HCT116 (cell line): Measurements from ENCODE around the gene DGCR8. TPM values are rescaled to one million over a fixed set of nuclear protein-coding genes. Genes with fewer than 3 reads are reported as not detected.

ENCODE experiments used
- ATAC-seq: fragments of 200-7000 bp; cut with Tn5 transposase; 2 replicates; pipeline ENCODE4 v1.9.1; 2020; ENCODE audit warnings: mild to moderate bottlenecking, moderate library complexity
- BruUV-seq: library from RNA; stranded (reverse); fragments of 400-500 nt; replicated peaks from 2 replicates; lab custom pipeline; 2021; lab: Mats Ljungman, UMichigan
- CTCF ChIA-PET: fragments of 300-600 bp; sonication (Branson Sonifier 250); formaldehyde crosslinking; loops from one replicate; lab custom pipeline; 2021; ENCODE audit warnings: antibody characterized with exemption; lab: Charles Lee
- POLR2A ChIA-PET: fragments of 300-600, 350-600 bp; sonication (Branson Sonifier 250); formaldehyde crosslinking; loops from one replicate; lab custom pipeline; 2021; ENCODE audit warnings: antibody characterized with exemption; lab: Charles Lee
- RAD21 ChIA-PET, 2 experiments: fragments of 300-600 bp; sonication (Branson Sonifier 250); formaldehyde crosslinking; loops; one replicate each; lab custom pipeline; 2023; ENCODE audit warnings: low total read pairs in 2 of 2; ENCODE audit not compliant: uncharacterized antibody in 2 of 2, unreplicated experiment in 2 of 2, low non-redundant PET in 1 of 2; lab: Charles Lee
- DNase-seq: peaks from one replicate; pipeline ENCODE4 v3.0.0-alpha.2; 2010; ENCODE audit warnings: low read depth, low spot score
- H2AFZ ChIP-seq: fragments of 200-600 bp; shearing (Covaris generic), sonication (generic); 2 replicates; pipeline ENCODE4 v1.6.1; 2017; ENCODE audit warnings: low read depth, mixed run types, mixed read lengths, antibody characterized with exemption, low read length; ENCODE audit not compliant: poor library complexity, severe bottlenecking
- H3K27ac ChIP-seq: 2 replicates; pipeline ENCODE4 v1.5.1; 2012; ENCODE audit warnings: low read depth, low read length
- H3K27me3 ChIP-seq: fragments of 200-600 bp; sonication (generic); 2 replicates; pipeline ENCODE4 v1.6.1; 2016; ENCODE audit warnings: mixed run types, low read length, mixed read lengths; ENCODE audit not compliant: insufficient read depth
- H3K36me3 ChIP-seq, 2 experiments: fragments of 200-500 bp in 1 of 2; fragments of 200-600 bp in 1 of 2; sonication (Bioruptor generic) in 1 of 2; sonication (generic) in 1 of 2; 2 replicates each; pipeline versions ENCODE4 v1.5.1 to v1.6.1; 2014 to 2016; ENCODE audit warnings: low read length in 2 of 2, inconsistent platforms in 1 of 2, mixed read lengths in 1 of 2, mixed run types in 1 of 2; ENCODE audit not compliant: insufficient read depth in 2 of 2, control insufficient read depth in 1 of 2
- H3K4me1 ChIP-seq, 2 experiments: fragments of 200-600 bp in 1 of 2; sonication (generic) in 1 of 2; 2 replicates each; pipeline versions ENCODE4 v1.5.1 to v1.6.1; 2012 to 2017; ENCODE audit warnings: low read length in 2 of 2, inconsistent platforms in 1 of 2, mild to moderate bottlenecking in 1 of 2, mixed read lengths in 1 of 2, mixed run types in 1 of 2, moderate library complexity in 1 of 2; ENCODE audit not compliant: insufficient read depth in 2 of 2, control insufficient read depth in 1 of 2
- H3K4me2 ChIP-seq: fragments of 200-600 bp; sonication (generic); 2 replicates; pipeline ENCODE4 v1.6.1; 2017; ENCODE audit warnings: mixed run types, low read length, mixed read lengths
- H3K4me3 ChIP-seq, 2 experiments: fragments of 200-600 bp in 1 of 2; sonication (generic) in 1 of 2; replicated peaks in 1 of 2; 2 replicates each; pipeline ENCODE4 v1.5.1; 2011 to 2016; ENCODE audit warnings: low read length in 2 of 2, control low read depth in 1 of 2, low read depth in 1 of 2, mild to moderate bottlenecking in 1 of 2, mixed read lengths in 1 of 2, mixed run types in 1 of 2
- H3K79me2 ChIP-seq: fragments of 200-600 bp; sonication (generic); 2 replicates; pipeline ENCODE4 v1.6.1; 2017; ENCODE audit warnings: mild to moderate bottlenecking, mixed run types, low read length, moderate library complexity, mixed read lengths; ENCODE audit not compliant: insufficient read depth
- H3K9ac ChIP-seq: fragments of 200-600 bp; sonication (generic); 2 replicates; pipeline ENCODE4 v1.6.1; 2016; ENCODE audit warnings: low read length, mixed read lengths
- H3K9me2 ChIP-seq: fragments of 200-600 bp; sonication (generic), shearing (Covaris generic); 2 replicates; pipeline ENCODE4 v1.6.1; 2017; ENCODE audit warnings: mixed run types, mild to moderate bottlenecking, moderate library complexity; ENCODE audit not compliant: insufficient read depth
- H3K9me3 ChIP-seq, 2 experiments: fragments of 200-500 bp in 1 of 2; fragments of 200-600 bp in 1 of 2; sonication (Bioruptor generic) in 1 of 2; sonication (generic) in 1 of 2; 2 replicates each; pipeline ENCODE4 v1.6.1; 2014 to 2017; ENCODE audit warnings: low read length in 2 of 2, mixed read lengths in 2 of 2, inconsistent platforms in 1 of 2, low read depth in 1 of 2, mild to moderate bottlenecking in 1 of 2, mixed run types in 1 of 2, moderate library complexity in 1 of 2; ENCODE audit not compliant: control insufficient read depth in 1 of 2, insufficient read depth in 1 of 2
- H4K20me1 ChIP-seq: fragments of 200-600 bp; sonication (generic), shearing (Covaris generic); 2 replicates; pipeline ENCODE4 v1.6.1; 2017; ENCODE audit warnings: mixed run types, mild to moderate bottlenecking, moderate library complexity; ENCODE audit not compliant: insufficient read depth
- CBX3 ChIP-seq: IDR thresholded peaks from 2 replicates; pipeline ENCODE4 v1.6.1; 2012; ENCODE audit warnings: low read depth
- JUND ChIP-seq: IDR thresholded peaks from 2 replicates; pipeline ENCODE4 v1.6.1; 2012
- POLR2A ChIP-seq: IDR thresholded peaks from 2 replicates; pipeline ENCODE4 v1.7.0; 2011; ENCODE audit warnings: borderline replicate concordance; ENCODE audit not compliant: insufficient read depth, insufficient read length; ENCODE audit errors: extremely low read depth
- SIN3A ChIP-seq: IDR thresholded peaks from 2 replicates; pipeline ENCODE4 v1.6.1; 2012; ENCODE audit warnings: low read depth
- YY1 ChIP-seq: IDR thresholded peaks from 2 replicates; pipeline ENCODE4 v1.6.1; 2011; ENCODE audit warnings: low read length, low read depth, moderate library complexity, mild to moderate bottlenecking; ENCODE audit not compliant: insufficient replicate concordance; ENCODE audit errors: extremely low read depth
- intact Hi-C: fragments of 100-400 bp; cut with micrococcal nuclease; formaldehyde crosslinking; loops from 2 replicates; pipeline ENCODE4 v1.10.0; 2022
- total RNA-seq: library from RNA; stranded (reverse); gene quantifications from one replicate; pipeline ENCODE4 v1.2.1, GENCODE V29; 2021; ENCODE audit not compliant: unreplicated experiment
- TF ChIP-seq, protein P1 (sequence below), 3 experiments: fragments of 200-600 bp in 1 of 3; sonication (generic) in 1 of 3; IDR thresholded peaks in 2 of 3; conservative IDR thresholded peaks in 1 of 3; 2 replicates each; pipeline ENCODE4 v1.5.1; 2012 to 2017; ENCODE audit warnings: low read depth in 2 of 3, low read length in 2 of 3, antibody characterized with exemption in 1 of 3, borderline replicate concordance in 1 of 3, control low read depth in 1 of 3, mild to moderate bottlenecking in 1 of 3, mixed read lengths in 1 of 3, mixed run types in 1 of 3, moderate library complexity in 1 of 3; ENCODE audit not compliant: insufficient read depth in 1 of 3

The DGCR8 gene
- total RNA-seq, 1 experiment from 2014 or later, result 43.8 TPM

- POLR2A ChIA-PET, result no interaction called here
- H3K4me1 ChIP-seq, result no peaks in the 10 kb centered on the region
- no peaks in the 10 kb centered on the region for H4K20me1 ChIP-seq
- intact Hi-C loops, result no loop called here
- ATAC-seq (no peak), DNase-seq (no peak)
- no peaks in the 10 kb centered on the region for H3K36me3 ChIP-seq
- H3K9ac ChIP-seq, result no peak overlapping the region
- no peak overlapping the region for H3K4me2 ChIP-seq
- CTCF ChIA-PET, result no interaction called here
- H3K27ac ChIP-seq, result no peak overlapping the region
- no peak overlapping the region for H2AFZ ChIP-seq
- no peak for TF ChIP-seq YY1
- no peak for TF ChIP-seq JUND
- no peak for TF ChIP-seq POLR2A
- TF ChIP-seq CBX3, result no peak
- H3K9me3 ChIP-seq, result no peaks in the 10 kb centered on the region
- RAD21 ChIA-PET, result no interaction called here
- no TSS peak for BruUV-seq
- no peak overlapping the region for H3K4me3 ChIP-seq
- H3K79me2 ChIP-seq, result no peaks in the 10 kb centered on the region
- H3K9me2 ChIP-seq, result no peaks in the 10 kb centered on the region
- H3K27me3 ChIP-seq, result no peaks in the 10 kb centered on the region
Observed at GRCh38 chr22:20153945-20154344, 73.9 kb downstream of the DGCR8 start.

DNA sequence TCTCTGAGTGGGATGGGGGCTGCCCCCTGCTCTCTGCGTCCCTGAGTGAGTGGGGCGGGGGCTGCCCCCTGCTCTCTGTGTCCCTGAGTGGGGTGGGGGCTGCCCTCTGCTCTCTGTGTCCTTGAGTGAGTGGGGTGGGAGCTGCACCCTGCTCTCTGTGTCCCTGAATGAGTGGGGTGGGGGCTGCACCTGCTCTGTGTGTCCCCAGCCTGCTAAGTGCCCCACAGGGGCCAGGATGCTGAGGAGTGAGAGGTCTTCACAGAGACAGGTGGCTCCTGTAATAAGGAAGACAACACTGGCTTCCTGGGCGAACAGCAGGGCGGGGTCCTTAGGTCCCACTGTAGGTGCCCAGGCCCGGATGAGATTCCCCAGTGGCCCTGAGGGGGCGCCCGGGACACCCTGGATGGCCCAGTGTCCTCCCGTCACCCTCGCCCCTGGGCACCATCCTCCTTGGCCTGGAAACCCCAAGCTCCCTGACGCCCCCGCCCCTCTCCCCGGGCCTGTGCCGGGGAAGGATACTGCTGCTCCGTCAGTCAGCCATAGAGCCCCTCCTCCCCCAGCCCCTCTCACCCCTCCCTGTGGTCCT is 74.7 kb downstream of the DGCR8 start:
- no peaks in the 10 kb centered on the region for H3K27me3 ChIP-seq
- no peak overlapping the region for H3K4me3 ChIP-seq
- intact Hi-C loops, result loop anchor here (5.0 kb wide), 1 partner anchor 303 kb away; no protein-coding TSS in a partner anchor
- H3K36me3 ChIP-seq, result no peaks in the 10 kb centered on the region
- BruUV-seq, result no TSS peak
- RAD21 ChIA-PET, result no interaction called here
- no peaks in the 10 kb centered on the region for H3K4me1 ChIP-seq
- H2AFZ ChIP-seq, result no peak overlapping the region
- no peak overlapping the region for H3K27ac ChIP-seq
- no peaks in the 10 kb centered on the region for H3K79me2 ChIP-seq
- no peaks in the 10 kb centered on the region for H4K20me1 ChIP-seq
- TF ChIP-seq, protein P1, sequence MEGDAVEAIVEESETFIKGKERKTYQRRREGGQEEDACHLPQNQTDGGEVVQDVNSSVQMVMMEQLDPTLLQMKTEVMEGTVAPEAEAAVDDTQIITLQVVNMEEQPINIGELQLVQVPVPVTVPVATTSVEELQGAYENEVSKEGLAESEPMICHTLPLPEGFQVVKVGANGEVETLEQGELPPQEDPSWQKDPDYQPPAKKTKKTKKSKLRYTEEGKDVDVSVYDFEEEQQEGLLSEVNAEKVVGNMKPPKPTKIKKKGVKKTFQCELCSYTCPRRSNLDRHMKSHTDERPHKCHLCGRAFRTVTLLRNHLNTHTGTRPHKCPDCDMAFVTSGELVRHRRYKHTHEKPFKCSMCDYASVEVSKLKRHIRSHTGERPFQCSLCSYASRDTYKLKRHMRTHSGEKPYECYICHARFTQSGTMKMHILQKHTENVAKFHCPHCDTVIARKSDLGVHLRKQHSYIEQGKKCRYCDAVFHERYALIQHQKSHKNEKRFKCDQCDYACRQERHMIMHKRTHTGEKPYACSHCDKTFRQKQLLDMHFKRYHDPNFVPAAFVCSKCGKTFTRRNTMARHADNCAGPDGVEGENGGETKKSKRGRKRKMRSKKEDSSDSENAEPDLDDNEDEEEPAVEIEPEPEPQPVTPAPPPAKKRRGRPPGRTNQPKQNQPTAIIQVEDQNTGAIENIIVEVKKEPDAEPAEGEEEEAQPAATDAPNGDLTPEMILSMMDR (IDR thresholded peaks at IDR 0.05 in 2 of 3, conservative IDR thresholded peaks at IDR 0.05 in 1 of 3; ENCODE audit: borderline replicate concordance in 1 of 3, insufficient read depth in 1 of 3, low read depth in 2 of 3, low read length in 2 of 3), result peak in 2 of 3 experiments; percentile 40 to 41; a peak in 3 of 6 replicates
- no peak for TF ChIP-seq SIN3A
- no peaks in the 10 kb centered on the region for H3K9me2 ChIP-seq
- POLR2A ChIA-PET, result no interaction called here
- CTCF ChIA-PET, result no interaction called here
- DNase-seq (no peak), ATAC-seq (peak; percentile 74)
- H3K9ac ChIP-seq, result no peak overlapping the region
- no peak overlapping the region for H3K4me2 ChIP-seq
- no peaks in the 10 kb centered on the region for H3K9me3 ChIP-seq
